ENCODE results near the gene CST3.

Gene CST3

DNA sequence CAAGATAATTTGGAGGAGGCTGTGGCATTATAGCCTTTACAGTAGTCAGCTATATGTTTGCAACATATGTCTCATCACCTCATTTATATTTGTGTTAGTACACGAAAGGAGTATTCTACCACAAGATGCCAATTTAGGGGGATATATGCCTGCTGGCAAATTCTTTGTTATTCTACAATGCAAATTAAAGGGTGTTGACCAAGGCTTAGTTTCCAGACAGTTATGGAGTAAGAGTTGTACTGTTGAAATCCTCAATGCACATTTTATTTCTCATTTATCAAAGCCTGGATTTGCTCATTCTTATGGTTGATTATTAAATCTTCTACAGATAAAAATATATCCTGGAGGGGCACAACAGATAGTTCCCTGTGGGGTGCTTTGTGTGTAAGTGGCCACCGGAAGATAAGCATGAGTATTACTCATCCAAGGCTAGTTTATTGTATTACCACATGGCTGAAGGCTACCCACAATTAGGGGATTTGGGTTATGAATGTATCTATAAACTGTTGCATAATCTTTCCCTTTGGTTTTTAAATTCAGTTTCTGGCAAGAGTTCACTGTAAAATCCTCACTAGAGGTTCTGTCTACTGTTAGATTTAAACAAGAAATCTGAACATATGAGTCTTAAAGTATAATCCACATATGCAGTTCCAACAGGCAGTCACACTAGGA, 41.0 kb downstream of the CST3 start:
- Mint-ChIP-seq H3K36me3 (ENCODE audit: low read depth) (no peaks in the 10 kb centered on the region), H3K4me1 (ENCODE audit: low read depth) (no peaks in the 10 kb centered on the region), H3K27me3 (ENCODE audit: low read depth) (no peaks in the 10 kb centered on the region), H3K9me3 (no peaks in the 10 kb centered on the region), H3K27ac (no peak overlapping the region), H3K4me3 (no peak overlapping the region)

DNA sequence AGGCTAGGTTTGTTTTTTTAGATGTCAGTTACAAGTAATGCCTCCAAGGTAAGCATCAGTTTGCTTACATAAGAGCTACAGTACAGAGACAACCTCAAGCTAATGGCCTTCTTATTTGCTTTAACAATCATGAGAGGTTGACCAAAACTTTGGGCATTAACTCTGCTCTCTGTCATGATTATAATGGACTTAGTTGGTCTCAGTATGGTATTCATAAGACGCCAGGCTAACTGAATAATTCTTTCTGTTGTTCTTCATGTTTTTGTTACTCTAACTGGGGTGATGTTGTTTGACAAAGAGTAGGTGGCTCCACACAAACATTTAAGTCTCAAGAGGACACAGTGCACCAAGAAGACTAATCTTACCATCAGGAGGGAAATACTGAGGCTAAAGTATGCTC, 41.8 kb downstream of the CST3 start:
- Mint-ChIP-seq H3K9me3 (no peaks in the 10 kb centered on the region), H3K4me1 (ENCODE audit: low read depth) (no peaks in the 10 kb centered on the region), H3K36me3 (ENCODE audit: low read depth) (no peaks in the 10 kb centered on the region), H3K4me3 (no peak overlapping the region), H3K27me3 (ENCODE audit: low read depth) (no peaks in the 10 kb centered on the region), H3K27ac (no peak overlapping the region)

DNA sequence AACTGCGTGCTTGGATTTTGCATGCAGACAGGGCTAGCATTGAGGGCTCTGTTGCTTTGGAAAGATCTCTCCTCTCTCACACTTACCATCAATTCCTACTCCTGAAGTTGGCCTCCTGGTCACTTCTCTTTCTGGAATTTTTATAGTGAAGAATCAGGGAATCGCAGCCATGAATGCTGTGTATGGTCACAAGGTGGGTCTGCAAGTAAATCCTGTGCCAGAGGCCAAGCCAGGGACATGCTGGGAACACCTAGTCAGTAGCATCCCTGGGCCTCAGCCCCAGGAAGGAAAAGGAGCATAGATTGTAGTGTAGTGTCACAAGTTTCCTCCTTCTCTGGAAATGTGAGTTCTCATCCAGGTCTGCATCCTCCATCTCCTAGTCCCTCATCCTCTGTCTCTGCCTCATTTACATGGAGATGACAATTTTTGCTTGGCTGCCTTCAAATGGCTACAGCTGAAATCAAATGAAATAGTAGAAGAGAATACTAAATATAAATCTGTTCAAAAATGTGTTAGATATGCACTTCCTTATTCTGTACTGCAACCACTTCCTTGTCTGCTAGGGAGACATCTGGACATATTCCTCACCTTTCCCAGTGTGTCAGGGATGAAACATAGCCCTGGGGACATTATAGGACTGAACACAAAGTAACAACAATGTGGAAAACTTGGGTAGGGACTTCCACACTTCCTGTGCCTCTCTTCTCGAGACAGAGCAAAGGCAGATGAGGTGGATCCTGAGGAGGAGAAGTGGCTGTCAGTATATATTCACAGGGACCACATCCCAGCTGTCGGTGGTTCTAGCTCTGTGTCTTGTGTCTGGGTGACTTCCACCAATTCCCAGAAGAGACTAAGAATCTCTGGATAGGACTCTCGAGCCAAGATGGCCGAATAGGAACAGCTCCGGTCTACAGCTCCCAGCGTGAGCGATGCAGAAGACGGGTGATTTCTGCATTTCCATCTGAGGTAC, 49.0 kb downstream of the CST3 start:
- Mint-ChIP-seq H3K27me3 (ENCODE audit: low read depth) (peaks cover 3% of the 10 kb centered on the region), H3K9me3 (no peaks in the 10 kb centered on the region), H3K4me1 (ENCODE audit: low read depth) (no peaks in the 10 kb centered on the region), H3K36me3 (ENCODE audit: low read depth) (no peaks in the 10 kb centered on the region), H3K27ac (no peak overlapping the region), H3K4me3 (no peak overlapping the region)

DNA sequence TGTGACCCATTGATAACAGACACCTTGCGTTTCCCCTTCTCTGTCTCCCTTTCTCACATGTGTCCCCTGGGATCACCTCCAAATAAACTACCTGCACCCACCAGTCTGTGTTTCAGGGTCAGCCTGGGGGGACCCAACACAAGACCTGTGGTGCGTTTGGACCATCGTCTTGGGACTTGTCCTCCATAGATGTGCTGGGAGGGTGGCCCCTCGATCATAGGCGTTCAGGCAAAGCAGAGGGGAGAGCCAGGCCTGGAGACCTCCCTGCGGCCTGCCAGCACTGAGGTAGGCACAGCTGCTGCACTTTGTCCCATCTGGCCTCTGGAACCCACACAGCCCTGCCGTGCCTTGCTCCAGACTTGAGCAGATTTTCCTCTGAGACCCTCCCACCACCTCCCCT, 50.1 kb downstream of the CST3 start:
- Mint-ChIP-seq H3K36me3 (ENCODE audit: low read depth) (no peaks in the 10 kb centered on the region), H3K4me1 (ENCODE audit: low read depth) (no peaks in the 10 kb centered on the region), H3K27ac (no peak overlapping the region), H3K4me3 (no peak overlapping the region), H3K27me3 (ENCODE audit: low read depth) (peaks cover 3% of the 10 kb centered on the region), H3K9me3 (no peaks in the 10 kb centered on the region)

DNA sequence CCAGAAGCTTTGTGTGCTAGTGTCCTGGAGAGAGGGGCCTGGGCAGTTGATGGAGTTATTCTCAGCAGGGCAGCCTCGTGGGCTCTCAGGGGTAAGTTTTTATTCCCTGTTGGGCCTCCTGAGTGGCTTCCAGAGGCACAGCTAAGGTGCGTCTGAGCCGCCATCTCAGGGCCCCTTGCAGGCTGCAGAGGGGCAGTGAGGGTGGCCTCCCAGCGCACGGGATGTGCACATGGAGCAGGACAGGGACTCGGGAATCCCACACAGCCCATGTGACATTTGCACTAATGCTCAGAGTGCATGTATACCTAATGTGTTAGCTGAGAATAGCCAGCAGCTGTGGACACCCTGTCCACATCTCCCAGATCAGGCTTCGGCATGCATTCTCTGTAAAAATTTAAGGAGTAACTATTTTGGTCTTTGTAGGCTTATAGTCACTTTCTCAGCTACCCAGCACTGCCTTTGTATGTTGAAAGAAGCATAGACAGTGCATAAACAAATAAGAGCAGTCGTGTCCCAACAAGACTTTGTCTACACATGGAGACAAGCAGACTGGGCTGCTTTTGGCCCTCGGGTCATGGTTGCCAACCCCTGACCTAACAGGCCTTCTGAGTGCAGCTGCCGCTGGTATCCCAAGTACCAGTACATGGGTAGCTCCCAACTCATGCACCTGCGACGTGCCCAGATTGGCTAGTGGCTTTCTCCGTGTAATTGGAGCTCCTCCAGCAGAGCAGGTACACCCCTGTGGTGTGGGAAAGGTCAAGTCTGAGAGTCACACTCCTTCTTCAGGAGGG, 50.8 kb downstream of the CST3 start:
- Mint-ChIP-seq H3K27me3 (ENCODE audit: low read depth) (peaks cover 3% of the 10 kb centered on the region), H3K27ac (no peak overlapping the region), H3K36me3 (ENCODE audit: low read depth) (no peaks in the 10 kb centered on the region), H3K9me3 (no peaks in the 10 kb centered on the region), H3K4me3 (no peak overlapping the region), H3K4me1 (ENCODE audit: low read depth) (no peaks in the 10 kb centered on the region)

DNA sequence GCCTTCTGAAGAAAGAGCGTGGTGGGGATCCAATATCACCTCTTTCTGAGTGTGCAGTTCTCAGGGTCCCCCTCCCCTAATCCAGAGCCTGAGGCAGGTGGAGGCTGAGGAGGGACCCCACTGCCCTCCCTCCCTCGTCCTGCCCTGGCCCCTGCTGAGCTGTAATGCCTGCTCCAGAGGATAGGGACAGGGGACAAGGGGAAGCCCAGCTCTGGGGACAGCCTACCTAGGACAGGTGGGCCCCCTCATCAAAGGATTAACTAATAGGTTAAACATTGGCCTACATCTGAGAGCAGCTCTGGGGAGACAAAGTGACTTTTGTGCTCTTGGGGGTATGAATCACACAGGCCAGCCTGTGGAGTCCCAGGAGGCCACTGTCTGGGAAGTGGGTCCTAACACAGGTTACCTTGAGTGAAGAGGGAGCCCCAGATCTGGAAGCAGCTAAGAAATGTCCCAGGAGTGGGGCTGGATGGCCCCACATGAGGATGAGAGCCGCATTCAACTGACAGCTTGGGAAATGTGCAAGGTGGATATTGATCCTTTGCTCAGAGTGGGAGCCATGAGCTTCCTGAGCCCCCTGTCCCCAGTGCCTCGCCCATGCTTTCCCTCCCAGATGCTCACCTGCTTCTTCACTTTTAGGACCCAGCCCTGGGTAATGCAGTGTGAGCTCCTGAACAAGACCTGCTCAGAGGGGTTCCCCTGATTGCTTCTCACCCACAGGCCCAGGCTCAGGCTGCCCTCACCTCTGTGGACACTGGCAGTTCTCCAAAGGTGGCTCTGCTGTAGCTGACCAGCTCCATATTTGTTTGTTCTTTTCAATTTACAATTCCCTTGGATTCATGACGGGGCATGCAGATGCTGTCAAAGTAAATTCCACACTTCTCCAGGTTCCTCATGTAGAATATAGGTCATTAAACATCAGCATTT, 51.7 kb downstream of the CST3 start:
- H3K4me1 Mint-ChIP-seq (ENCODE audit: low read depth) = no peaks in the 10 kb centered on the region
- no peak overlapping the region for H3K4me3 Mint-ChIP-seq
- peaks cover 6% of the 10 kb centered on the region for H3K27me3 Mint-ChIP-seq (ENCODE audit: low read depth)
- H3K27ac Mint-ChIP-seq = no peak overlapping the region
- no peaks in the 10 kb centered on the region for H3K9me3 Mint-ChIP-seq
- H3K36me3 Mint-ChIP-seq (ENCODE audit: low read depth) = no peaks in the 10 kb centered on the region

DNA sequence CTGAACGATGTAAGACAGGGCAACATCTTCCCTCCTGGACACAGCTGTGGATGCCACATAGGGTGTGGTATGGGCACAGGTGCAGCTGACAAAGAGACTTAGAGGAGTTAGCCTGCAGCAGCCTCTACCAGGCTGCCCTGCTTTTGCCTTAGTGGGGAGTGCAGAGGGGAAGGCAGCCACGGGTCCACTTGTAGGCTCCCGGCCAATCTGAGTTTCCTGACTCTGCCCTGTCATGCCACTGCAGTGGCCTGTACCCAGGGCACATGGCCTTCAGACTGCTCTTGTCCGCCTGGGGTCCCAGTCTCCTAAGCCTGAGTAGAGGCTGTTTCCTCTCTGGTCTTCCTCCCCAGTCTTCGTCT, 52.3 kb downstream of the CST3 start:
- Mint-ChIP-seq H3K4me3 (no peak overlapping the region), H3K36me3 (ENCODE audit: low read depth) (no peaks in the 10 kb centered on the region), H3K9me3 (no peaks in the 10 kb centered on the region), H3K27ac (no peak overlapping the region), H3K4me1 (ENCODE audit: low read depth) (no peaks in the 10 kb centered on the region), H3K27me3 (ENCODE audit: low read depth) (peaks cover 9% of the 10 kb centered on the region)

DNA sequence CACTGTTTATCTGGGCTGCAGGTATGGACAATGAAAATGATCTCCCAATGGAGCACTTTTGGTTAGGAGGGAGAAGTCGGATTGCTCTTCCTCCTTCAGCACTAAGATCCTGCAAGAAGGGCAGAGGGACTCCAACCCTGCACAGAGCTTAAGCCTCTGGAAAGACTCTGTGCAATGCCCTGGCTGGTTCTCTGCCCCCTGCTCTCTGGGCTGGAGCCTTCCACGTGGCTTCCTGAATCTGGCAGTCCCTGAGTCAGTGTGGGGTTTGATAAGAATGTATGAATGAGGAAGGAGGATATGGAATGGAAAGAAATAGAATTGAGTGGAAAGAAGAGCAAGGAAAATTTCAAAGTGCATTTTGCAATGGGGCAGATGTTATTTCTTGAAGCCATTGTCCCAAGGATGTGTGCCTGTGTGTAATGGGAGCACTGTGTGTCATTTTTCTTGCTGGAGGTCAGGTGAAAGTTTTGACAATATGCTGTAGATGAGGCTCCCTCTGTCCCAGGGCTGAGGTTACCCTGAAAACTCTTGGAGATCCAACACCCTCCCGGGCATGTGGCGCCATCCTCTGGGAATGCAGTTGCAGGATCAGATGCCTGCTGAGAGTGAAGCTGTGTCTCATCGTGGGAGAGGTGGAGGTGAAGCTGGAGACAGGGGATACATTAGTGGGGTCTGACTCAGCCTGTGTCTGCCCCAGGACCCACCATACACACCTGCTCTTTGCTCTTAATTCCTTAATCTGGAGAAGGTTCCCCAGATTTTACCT, 53.1 kb downstream of the CST3 start:
- H3K27me3 Mint-ChIP-seq (ENCODE audit: low read depth) = peaks cover 9% of the 10 kb centered on the region
- H3K9me3 Mint-ChIP-seq = no peaks in the 10 kb centered on the region
- H3K36me3 Mint-ChIP-seq (ENCODE audit: low read depth) = no peaks in the 10 kb centered on the region
- H3K4me3 Mint-ChIP-seq = no peak overlapping the region
- H3K4me1 Mint-ChIP-seq (ENCODE audit: low read depth) = no peaks in the 10 kb centered on the region
- H3K27ac Mint-ChIP-seq = no peak overlapping the region

All from T-helper 1 cell treated with Interleukin-12 subunit alpha and Interleukin-12 subunit beta and Interleukin-4 antibody, amounts not matched to agents 30 μg/mL and 1 μg/mL, for 36 hours (primary cell).